SKM-1 treated with dmso at 0.1 percent for 144 hours (cell line): ENCODE results near the gene WWOX.

ENCODE experiments used
- DNase-seq: peaks from one replicate; lab custom pipeline; 2025; ENCODE audit not compliant: unreplicated experiment; lab: John Stamatoyannopoulos, UW

The WWOX gene

GRCh38 chr16:79171931-79172705 lies 1072.7 kb downstream of the WWOX start:
- DNase-seq, result no peak

DNA sequence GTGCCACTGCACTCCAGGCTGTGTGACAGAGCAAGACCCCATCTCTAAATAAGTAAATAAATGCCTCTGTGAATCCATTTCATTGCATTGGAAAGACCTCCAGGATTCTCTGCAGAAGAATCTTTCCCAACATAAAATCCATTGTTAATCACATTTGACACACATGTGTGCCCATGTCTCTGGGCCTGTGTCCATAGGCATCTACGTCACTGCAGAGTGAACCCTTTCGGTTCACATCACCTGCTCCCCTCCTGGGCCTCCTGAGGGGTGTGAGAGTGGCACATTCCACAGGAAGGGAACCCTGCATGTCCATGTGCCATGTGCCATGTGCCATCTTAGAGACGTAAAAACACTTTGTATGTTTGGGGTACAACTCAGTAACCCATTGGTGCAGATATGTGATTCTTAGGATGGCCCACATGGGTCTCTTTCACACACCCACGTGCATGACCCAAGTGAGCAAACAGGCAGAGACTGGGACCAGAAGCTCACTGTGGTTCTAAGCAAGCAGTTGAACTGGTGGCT lies 1073.6 kb downstream of the WWOX start:
- no peak for DNase-seq

DNA sequence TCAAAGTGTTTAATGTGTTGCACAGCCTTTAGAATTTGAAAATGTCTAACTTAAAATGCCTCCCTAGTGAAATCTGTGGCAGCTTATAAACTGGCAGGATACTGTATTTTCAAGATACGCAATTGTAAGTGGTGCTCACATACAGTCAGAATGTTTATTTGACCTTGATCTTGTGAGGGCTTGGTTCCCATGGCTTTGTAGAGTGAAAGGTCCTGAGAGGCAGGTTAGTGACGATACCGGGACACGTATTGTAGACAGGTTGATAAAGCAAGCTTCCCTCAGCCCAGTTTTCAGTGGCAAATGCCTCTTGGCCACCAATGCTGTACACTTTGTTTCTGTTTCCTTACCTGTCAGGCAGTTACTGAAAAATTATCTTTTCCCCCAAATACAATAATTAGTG lies 1074.5 kb downstream of the WWOX start:
- no peak for DNase-seq

DNA sequence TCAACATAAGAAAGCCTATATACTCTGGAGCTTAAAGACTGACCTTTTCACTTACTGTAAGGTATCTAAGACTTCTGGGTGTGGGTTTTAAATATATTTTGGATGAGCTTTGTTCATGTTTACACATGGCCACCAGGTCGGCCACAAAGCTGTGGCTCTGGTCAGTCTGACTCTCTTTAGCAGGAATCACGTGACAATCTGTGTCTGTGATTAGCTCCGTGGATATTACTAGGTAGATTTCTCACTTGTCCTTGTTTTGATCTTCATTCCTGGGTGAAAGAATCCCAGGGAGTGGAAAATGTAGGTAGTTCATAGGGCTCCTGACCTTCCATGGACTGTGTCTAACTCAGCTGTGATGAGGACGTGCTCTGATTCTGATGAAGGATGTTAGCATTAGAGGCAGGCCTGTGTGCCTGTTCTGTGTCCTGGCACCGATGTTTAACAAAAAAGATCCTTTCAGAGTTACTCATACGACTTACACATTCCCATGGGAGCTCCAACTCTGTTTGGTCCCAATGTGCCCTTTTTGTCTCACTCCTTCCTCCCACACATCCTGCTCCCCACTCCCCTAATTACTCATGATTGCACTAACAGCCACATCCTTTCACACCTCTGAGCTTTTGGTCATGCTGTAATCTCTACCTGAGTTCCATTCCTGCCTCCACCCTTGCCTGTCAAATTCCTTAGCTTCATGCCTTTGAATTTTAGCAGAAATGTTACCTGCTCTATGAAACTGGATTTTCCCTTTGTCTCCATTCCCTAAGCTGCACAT lies 1076.0 kb downstream of the WWOX start:
- no peak for DNase-seq

DNA sequence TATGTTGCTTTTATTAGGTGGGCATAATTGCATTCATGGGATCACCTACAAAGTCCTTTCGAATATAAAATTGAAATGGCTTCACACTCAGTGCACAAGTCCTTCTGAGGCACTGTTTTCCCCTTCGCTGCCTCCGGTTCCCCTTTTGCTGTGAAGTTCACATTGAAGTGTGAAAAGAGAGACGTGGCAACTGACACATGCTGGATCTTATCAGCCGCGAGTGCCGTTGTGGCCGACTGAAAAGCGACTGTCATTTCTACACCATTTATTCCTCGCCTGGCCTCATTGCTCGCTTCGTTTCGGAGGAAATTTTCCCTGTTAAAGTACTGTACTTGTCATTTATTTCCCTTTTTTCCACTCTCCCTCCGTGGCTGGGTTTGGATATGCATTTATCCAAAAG lies 1077.6 kb downstream of the WWOX start:
- DNase-seq, result no peak

DNA sequence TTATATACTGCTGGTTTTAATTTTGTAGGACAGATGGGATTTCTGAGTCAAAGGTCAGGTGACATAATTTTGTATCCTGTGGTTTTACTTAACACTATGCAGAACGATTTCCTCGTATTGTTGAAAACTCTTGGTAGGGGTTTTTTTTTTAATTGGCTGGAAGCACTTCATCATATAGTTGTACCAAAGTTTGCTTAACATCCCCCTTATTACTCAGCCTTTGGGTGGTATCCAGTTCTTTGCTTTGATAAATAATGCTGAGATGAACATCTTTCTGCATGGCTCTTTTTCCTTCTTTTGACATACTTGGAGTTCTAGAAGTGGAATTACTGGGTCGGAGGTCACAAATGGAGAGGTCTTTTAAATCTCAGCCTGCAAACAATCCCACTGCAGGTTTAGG lies 1082.0 kb downstream of the WWOX start:
- DNase-seq, result no peak

- DNase-seq, result no peak
Measured at GRCh38 chr16:79182616-79183015, 1083.2 kb downstream of the WWOX start.

DNA sequence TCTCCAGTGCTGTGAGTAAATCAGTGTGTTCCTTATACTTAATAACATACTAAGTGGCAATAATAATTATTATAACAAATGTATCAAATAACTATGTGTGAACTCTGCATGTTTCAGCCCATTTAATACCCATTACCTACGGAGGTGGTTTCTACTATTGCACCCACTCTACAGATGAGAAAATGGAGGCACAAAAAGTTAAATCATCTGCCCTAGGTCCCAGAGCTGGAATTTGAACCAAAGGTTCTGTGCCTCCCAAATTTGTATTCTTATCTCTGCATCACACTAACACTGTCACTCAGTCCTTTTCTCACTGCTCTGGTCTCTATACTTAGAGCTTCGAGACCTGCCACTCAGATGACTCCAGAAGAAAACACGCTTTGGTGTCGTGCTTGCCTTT lies 1084.1 kb downstream of the WWOX start:
- no peak for DNase-seq

DNA sequence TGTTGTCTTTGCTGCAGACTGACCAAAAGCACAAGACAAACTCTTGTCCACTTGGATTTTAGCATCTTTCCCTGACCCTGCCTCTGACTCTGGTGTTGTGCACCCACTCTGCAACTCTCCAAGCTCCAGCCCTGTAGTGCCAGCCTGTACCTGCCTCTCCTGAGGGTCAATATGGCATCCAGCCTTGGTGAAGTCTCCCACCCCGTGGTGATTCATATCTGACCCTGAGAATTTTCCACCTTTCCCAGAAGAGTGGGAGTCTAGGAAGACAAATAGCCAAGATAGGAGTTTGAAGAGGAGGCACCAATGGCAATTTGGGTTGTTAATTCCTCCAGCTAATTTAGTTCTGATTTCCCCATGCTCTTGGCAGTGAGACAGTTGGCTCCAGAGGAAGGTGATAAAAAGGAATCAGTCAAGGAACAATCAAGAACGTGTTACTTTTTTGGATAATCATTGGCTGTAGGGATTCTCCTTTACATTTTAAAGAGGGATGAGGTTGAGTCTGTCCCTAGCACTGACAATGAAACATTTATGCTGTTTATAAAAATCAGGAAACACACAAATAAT lies 1085.1 kb downstream of the WWOX start:
- DNase-seq, result no peak

GRCh38 chr16:79185711-79186110 lies 1086.3 kb downstream of the WWOX start:
- DNase-seq, result no peak

DNA sequence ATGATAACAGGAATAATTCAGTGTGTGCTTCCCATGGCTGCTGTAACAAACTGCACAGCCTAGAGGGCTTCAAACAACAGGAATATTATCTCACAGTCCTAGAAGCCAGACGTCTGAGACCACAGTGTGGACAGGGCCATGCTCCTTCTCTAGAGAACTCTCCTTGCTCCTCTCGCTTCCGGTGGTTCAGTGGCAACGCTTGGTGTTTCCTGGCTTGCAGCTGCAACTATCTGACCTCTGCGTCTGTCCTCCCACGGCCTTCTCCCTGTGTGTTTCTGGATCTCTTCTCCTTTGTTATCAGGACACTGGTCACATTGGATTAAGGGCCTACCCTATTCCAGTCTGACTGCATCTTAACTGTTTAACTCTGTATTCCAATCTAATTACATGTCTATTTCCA lies 1086.7 kb downstream of the WWOX start:
- no peak for DNase-seq

DNA sequence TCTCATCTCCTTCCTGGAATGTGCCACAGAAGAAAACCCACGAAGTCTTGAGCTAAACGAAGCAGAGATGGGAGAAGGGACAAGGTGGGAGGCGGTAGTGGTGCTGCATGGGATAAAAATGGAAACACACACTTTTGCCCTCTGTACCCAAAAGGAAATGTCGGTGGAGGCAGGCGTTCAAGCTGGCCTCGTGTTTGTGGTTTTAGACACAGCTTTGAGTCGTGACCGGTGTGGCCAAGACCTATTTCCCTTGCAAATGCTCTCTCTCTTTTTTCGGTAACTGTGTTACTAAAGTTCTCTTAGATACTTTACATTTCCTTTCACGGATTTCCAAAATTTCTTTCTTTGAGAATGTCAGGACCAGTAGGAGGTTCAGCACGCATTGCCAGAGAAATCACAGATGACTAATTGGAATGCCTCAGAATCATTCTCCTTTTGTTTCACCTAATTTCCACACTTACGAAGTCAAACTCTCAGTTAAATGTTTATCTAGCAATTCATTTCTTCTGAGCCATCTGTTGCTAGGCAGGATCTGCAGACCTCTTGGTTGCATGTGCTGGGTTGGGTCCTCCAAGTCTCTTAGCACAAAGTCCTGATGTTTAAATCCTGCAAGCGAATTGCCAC lies 1088.8 kb downstream of the WWOX start:
- no peak for DNase-seq

DNA sequence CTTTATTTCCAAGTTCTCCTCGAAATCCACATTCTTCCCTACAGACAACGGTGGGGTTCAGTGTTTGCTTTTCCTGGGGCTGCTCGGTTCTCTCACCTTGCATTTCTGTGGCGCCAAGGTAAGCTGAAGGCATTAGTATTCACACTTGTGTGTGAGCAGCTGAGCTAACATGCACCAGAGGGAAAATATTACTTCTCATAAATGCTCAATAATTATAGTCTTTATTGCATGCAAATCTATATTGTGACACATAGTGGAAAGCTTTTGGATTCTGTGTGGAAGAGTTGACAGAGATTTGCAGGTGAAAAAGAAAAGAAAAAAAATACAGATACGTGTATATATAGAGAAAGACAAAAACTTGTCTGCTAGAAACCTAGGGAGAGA lies 1089.3 kb downstream of the WWOX start:
- DNase-seq, result no peak

DNA sequence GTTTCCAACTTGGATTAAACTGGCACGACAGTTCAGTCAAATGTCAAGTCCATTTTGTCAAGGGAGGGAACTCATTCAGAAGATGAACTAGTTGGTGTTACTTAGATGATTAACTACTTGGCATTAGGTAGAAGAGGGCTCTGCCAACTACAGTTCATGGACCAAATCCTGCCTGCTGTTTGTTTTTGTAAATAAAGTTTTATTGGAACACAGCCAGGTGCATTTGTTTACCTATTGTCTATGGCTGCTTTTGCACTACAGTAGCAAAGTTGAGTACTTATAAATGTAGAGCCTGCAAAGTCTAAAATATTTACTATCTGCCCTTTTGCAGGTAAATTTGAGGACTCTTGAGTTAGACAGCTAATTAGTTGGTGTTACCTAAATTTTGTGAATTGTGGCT lies 1091.1 kb downstream of the WWOX start:
- DNase-seq, result no peak

GRCh38 chr16:79191933-79192332 lies 1092.5 kb downstream of the WWOX start:
- DNase-seq, result no peak

DNA sequence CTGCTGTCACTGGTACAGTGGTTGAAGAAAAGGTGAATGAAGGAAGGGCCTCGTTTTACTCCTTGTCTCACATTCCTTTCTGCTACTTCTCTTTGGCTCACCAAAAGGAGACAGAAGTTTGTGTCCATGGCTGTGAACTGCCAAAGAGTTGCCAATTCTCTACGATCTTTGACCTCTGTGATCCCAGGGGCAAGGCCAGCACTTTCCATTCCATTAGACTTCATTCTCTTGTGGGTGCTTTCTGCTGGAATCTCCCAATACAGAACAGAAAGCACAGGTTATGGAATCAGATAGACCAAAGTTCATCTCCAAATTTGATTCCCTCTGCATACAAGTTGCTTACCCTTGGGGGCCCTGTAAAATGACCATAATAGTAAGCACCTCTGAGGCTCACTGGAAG lies 1093.5 kb downstream of the WWOX start:
- DNase-seq, result no peak

DNA sequence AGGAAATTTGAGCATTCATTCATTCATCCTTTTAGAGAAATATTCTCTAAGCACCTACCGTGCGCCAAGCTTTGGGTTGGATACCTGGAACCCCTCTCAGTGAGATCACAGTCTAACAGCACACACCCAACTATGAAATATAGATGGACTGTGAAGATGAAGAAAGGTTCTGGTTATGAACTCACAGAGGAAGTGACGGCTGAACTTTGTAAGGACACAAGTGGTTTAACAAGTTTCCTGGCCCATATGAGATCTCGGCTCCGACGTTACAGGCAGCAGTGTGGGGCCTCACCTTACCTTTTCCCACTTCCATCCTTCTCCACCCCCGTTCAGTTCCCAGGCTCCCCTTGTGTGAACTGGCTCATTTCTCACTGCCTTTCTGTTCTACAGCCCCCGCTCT lies 1094.8 kb downstream of the WWOX start:
- DNase-seq, result no peak

- DNase-seq, result no peak
Measured at GRCh38 chr16:79195938-79196337, 1096.5 kb downstream of the WWOX start.

- no peak for DNase-seq
Measured at GRCh38 chr16:79201436-79201835, 1102.0 kb downstream of the WWOX start.

DNA sequence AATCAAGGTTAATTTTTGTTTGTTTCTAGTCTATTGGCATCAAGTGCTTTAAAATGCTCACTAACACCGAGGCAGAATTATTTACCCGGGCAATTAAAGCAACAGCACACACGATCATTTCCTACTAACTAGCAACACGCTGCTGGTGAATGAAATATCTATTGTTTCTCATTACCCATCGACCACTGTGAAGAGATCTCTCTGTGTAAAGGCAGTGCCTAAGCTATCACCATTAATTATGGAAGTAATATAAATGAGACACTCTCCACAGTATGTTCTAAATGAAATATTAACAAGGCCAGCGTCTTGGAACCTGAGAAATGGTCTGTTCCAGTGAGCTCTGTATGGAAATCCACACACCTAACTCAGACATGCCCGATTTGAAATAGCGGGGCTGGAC lies 1103.5 kb downstream of the WWOX start:
- no peak for DNase-seq

DNA sequence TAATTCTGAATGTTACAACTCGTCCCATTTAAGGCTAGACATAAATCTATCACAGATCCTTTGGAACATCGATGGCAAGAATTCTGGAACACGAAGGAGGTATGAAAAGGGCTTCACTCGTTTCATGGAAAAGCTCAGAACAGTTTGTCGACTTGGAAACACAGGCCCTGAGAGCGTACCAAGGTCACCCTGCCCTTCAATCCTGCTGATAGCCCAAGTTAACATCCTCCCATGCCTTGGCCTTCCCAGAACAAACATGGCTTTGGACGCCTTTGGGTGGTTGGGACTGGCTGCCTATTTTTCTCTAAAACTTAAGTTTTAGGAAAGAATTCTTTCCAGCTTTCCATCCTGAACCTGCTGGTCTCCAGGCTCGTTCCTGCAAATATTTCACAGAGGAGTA lies 1105.0 kb downstream of the WWOX start:
- no peak for DNase-seq

DNA sequence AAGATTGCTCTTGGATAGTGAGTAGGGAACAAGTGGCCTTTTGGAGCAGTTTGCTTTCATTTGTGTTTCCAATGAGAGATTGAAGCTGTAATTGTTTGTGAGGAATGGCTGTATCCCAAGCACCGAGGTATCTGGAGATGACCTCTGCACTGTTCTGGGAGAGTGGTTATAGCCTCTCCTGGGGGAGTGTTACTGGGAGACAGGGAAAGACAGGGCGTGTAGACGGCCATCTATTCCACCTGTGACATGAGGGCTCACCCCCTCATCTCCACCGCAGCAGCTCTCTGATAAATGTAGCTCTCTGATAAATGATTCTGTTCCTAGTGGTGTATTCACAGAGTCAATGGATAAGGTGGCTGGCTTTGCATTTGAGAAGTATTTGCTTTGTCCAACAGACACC lies 1107.4 kb downstream of the WWOX start:
- DNase-seq, result no peak
